NCI-H2227 (cell line): Measurements from ENCODE around the gene AOAH.
A peak's percentile ranks its signal among the peaks of the same experiment; 100 is the strongest.
"Not testable (repeated sequence)": the region's sequence is repeated elsewhere in the genome, so short reads cannot be mapped to it uniquely, and the experiment has no call there.

Experiments
- DNase-seq: peaks from one replicate; lab custom pipeline; 2025; ENCODE audit not compliant: unreplicated experiment; lab: John Stamatoyannopoulos, UW

The AOAH gene

DNA sequence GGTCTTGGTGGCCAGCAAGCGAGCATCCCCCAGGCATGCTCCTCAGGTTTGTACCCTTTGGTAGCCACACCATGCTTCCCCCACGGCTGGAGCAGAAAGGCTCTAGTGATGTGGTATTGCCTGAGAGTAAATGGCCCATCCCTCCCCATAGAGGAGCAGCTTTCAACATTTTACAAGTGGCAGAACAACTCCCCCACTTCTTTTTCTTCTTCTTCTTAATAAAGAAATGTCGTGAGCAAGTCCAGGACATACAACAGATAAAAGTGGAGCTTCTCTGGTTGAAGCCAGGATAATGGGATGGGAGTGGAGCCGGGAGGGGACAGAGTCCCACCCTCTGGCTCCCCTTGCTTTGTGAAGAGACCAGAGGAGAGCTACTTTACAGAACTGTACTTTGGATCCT is 203.2 kb downstream of the AOAH start:
- no peak for DNase-seq

- no peak for DNase-seq
Measured at GRCh38 chr7:36515847-36516246, 208.4 kb downstream of the AOAH start.

GRCh38 chr7:36514289-36515243 is 209.7 kb downstream of the AOAH start:
- DNase-seq = no peak

DNA sequence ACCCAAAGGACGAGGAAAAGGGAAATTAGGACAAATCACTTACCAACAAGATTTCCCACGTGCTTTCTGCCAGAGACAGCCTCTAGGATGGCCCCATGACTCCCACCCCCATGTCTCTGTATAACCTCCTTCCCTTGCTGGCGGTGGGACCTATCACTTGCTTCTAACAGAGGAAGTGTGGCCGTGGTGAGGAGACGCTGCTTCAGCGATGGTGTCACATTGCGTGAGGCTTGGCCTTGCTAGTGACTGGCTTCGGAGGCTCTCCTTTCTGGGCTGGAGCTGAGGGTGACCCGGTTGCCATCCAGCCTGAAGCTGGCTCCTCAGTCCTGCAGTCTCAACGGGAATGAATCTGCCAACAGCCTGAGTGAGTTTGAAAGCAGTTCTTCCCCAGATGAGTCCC is 210.9 kb downstream of the AOAH start:
- DNase-seq = no peak

GRCh38 chr7:36512616-36513015 is 211.7 kb downstream of the AOAH start:
- DNase-seq = peak; percentile 46

DNA sequence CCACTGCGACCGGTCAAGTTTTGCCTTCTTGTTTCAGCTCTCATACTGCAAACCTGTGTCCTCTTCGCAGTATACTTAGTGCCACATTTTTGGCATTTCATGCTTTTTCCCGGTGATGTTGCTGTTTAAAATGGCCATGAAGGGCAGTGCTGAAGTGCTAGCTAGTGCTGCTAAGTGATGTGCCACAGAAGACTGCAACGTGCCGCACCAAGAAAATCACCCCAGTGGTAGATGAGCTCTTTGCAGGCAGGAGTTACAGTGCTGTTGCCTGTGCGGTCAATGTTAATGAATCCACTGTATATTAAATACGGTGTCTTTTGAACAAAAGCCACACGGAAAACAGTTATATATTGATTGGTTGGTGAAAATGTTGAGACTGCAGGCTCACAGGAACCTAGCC is 214.3 kb downstream of the AOAH start:
- DNase-seq = no peak

GRCh38 chr7:36507475-36508440 is 216.5 kb downstream of the AOAH start:
- no peak for DNase-seq

GRCh38 chr7:36506820-36507219 is 217.5 kb downstream of the AOAH start:
- no peak for DNase-seq

DNA sequence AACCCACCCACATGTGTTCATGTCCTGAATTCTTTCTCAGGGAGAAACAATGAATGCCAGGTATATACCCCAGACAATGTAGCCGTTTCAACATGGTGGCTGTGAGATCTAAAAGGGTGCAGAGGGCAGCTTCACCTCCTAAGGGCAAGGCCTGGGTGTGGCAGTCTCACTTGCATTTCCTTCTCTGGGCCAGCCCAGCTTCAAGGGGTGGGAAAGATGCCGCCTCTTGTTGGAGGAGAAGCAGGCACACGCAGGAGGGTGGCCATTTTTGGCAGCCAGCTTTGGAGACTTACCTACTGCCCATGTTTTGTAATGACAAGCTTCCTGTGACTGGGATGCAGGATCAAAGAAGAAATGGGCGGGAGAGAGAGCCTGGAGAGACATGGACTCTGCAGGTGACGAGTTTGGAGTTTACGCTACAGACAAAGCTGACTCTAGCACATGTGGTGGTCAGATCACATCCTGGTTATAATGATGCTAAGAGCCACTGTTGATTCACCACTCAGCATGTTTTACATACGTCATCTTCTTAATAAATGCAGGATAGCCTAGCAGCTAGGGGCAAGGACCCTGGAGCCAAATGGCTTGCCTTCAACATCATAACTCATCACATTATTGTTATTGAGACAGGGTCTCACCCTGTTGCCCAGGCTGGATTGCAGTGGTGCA is 218.0 kb downstream of the AOAH start:
- DNase-seq = no peak

- DNase-seq = not testable (repeated sequence)
Measured at GRCh38 chr7:36504617-36505016, 219.7 kb downstream of the AOAH start.

- DNase-seq = not testable (repeated sequence)
Measured at GRCh38 chr7:36504216-36504615, 220.1 kb downstream of the AOAH start.

- no peak for DNase-seq
Measured at GRCh38 chr7:36497775-36498174, 226.5 kb downstream of the AOAH start.

DNA sequence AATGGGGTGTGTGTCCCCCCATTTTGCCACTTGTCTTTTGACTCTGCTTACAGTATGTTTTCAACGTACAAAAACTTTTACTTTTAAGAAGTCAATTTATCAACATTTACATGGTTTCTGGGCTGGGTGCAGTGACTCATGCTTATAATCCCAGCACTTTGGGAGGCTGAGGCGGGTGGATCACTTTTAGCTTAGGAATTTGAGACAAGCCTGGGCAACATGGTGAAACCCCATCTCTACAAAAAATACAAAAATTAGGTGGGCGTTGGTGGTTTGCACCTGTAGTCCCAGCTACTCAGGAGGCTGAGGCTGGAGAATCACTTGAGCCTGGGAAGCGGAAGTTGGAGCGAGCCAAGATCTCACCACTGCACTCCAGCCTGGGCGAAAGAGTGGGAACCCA is 227.1 kb downstream of the AOAH start:
- DNase-seq = not testable (repeated sequence)

DNA sequence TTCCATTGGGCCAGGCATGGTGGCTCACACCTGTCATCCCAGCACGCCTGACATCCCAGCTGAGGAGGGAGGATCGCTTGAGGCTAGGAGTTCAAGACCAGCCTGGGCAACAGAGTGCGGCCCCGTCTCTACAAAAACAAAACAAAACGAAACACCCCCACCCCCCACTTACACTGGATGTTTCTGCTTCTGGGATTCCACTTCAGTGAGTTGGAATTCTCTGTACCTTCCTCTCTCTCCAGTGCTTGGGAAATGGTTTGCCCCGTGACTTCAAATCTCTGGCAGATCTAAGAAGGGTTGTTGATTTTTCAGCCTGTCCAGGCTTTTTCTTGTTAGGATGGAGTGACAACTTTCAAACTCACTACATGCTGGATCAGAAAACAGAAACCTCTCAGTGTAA is 227.7 kb downstream of the AOAH start:
- no peak for DNase-seq

GRCh38 chr7:36491317-36491716 is 233.0 kb downstream of the AOAH start:
- no peak for DNase-seq

- no peak for DNase-seq
Measured at GRCh38 chr7:36490419-36490830, 233.9 kb downstream of the AOAH start.

DNA sequence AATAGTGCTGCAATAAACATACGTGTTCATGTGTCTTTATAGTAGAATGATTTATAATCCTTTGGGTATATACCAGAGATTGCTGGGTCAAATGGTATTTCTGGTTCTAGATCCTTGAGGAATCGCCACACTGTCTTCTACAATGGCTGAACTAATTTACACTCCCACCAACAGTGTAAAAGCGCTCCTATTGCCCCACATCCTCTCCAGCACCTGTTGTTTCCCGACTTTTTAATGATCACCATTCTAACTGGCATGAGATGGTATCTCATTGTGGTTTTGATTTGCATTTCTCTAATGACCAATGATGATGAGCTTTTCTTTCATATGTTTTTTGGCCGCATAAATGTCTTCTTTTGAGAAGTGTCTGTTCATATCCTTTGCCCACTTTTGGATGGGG is 235.6 kb downstream of the AOAH start:
- not testable (repeated sequence) for DNase-seq

GRCh38 chr7:36487756-36488336 is 236.4 kb downstream of the AOAH start:
- DNase-seq = peak; percentile 67

DNA sequence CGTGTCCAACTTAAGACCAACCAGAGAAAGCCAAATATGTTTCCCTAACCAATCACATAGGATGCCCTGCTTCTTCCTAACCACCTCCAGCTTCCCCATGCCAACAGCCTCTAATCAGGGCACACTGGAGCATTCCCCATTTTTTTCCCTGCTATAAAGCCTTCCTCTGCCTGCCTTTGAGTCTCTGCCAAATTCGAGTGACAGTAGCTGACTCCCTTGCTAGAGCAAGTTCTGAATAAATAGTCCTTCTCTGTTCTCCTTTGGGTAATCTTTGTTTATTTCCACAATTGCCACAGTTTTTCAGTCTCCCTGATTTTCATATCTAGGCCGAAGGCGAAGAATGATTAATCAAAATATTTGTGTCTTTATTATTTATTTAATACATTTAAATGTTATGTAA is 238.0 kb downstream of the AOAH start:
- DNase-seq = no peak

GRCh38 chr7:36484265-36484664 is 240.0 kb downstream of the AOAH start:
- DNase-seq = no peak

GRCh38 chr7:36483853-36484252 is 240.4 kb downstream of the AOAH start:
- not testable (repeated sequence) for DNase-seq
